Activated CD4-positive, alpha-beta T cell treated with anti-CD3 and anti-CD28 coated beads, Interleukin-2, amount 10 ng/mL, durations not matched to agents 24 days and 14 days (primary cell): ENCODE results near the gene SEPTIN10. TPM values are rescaled to one million over a fixed set of nuclear protein-coding genes. Genes with fewer than 3 reads are reported as not detected.

ENCODE experiments used
- DNase-seq: peaks from one replicate; pipeline ENCODE4 v3.0.0; 2022
- H3K27ac Mint-ChIP-seq: one replicate; pipeline ENCODE4 v1.8.0; 2022; ENCODE audit warnings: mild to moderate bottlenecking, mixed read lengths
- H3K27me3 Mint-ChIP-seq: one replicate; pipeline ENCODE4 v1.8.0; 2022; ENCODE audit warnings: mixed read lengths
- H3K36me3 Mint-ChIP-seq: one replicate; pipeline ENCODE4 v1.8.0; 2022; ENCODE audit warnings: low read depth, mild to moderate bottlenecking, mixed read lengths
- H3K4me1 Mint-ChIP-seq: one replicate; pipeline ENCODE4 v1.8.0; 2021; ENCODE audit warnings: mixed read lengths
- H3K4me3 Mint-ChIP-seq: one replicate; pipeline ENCODE4 v1.8.0; 2022; ENCODE audit warnings: mild to moderate bottlenecking, moderate library complexity, mixed read lengths
- H3K9me3 Mint-ChIP-seq: one replicate; pipeline ENCODE4 v1.8.0; 2021; ENCODE audit warnings: mixed read lengths
- intact Hi-C: fragments of 100-400 bp; cut with micrococcal nuclease; formaldehyde crosslinking; loops from one replicate; pipeline ENCODE4 v1.15.1; 2023
- total RNA-seq: library from RNA; stranded (reverse); gene quantifications from 2 replicates; pipeline ENCODE4 v1.2.3, GENCODE V29; 2022

SEPTIN10 gene
- total RNA-seq, 1 donor from 2014 or later, result 0.14 TPM

DNA sequence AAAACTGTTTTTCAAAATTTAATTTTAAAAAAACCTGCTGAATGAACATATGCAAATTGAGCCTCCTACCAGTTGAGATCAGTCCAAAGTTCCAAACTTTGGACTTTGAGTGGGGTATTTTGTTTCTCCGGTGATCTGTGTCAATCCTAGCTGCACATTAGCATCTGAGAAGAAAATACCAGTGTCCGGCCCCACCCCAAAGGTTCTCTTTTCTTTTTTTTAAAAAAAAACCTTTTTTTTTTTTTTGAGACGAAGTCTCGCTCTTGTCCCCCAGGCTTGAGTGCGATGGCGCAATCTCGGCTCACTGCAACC is 91.7 kb downstream of the SEPTIN10 start:
- intact Hi-C loops, result no loop called here
- H3K9me3 Mint-ChIP-seq, result no peaks in the 10 kb centered on the region
- H3K4me3 Mint-ChIP-seq, result no peak overlapping the region
- H3K4me1 Mint-ChIP-seq, result no peaks in the 10 kb centered on the region
- no peak for DNase-seq
- H3K27me3 Mint-ChIP-seq, result no peaks in the 10 kb centered on the region
- H3K36me3 Mint-ChIP-seq, result no peaks in the 10 kb centered on the region
- no peak overlapping the region for H3K27ac Mint-ChIP-seq

DNA sequence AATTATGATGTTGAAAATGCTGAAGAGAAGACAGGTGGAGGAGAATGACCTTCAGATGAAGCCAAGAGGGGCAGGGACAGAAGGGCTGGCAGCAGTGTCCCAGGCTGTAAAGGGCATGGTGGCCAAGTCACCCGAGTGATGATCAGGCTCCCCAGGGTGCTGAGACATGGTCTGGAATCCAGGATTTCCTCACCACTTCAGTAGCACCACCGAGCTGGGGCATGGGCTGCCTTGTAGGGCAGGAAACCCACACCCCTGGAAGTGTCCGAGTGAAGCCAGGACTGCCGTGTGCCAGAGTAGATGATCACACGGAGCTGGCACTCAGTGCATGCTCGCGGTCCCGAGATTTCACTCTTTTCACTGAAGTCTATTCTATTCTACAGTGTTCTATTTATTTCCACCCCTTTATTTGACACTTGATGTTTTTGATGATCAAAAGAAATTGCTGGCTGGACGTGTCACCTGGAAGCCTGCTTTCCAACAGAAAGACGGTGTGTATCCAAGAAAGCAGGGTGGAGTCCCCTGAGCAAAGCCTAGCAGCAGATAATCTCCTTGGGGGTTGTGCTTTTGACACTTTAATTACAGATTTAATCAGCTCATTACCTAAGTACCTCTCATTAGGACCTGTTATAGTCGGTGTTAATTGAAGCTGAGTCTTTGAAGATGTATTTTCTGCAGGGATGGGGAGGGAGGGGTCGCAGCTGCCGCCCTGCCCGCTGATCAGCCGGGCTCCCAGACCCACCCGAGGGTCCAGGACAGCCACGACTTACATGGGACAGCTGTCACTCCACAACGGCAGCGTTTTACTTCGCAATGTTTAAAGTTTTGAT is 92.3 kb downstream of the SEPTIN10 start:
- Mint-ChIP-seq H3K27ac (no peak overlapping the region), H3K9me3 (no peaks in the 10 kb centered on the region), H3K36me3 (no peaks in the 10 kb centered on the region), H3K27me3 (no peaks in the 10 kb centered on the region), H3K4me1 (no peaks in the 10 kb centered on the region), H3K4me3 (no peak overlapping the region)
- intact Hi-C loops, result no loop called here
- no peak for DNase-seq

DNA sequence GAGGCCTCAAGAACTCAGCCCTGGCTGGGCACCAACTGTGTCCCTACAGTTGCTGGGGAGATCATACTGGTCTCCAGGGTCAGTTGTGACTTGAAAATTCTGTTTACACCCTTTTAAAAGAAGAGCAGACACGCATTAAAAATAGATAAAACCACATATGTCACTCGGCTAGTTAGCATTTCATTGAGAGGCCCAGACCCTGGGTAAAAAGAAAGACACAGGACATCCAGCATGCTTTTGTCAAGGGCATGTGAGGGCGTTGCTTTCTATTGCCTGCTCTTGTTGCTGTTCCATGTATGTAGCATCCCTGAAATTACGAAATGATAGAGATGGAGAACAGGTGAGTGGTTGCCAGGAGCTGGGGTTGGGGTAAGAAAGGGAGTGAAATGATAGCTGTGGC is 94.3 kb downstream of the SEPTIN10 start:
- no peaks in the 10 kb centered on the region for H3K27me3 Mint-ChIP-seq
- no peaks in the 10 kb centered on the region for H3K36me3 Mint-ChIP-seq
- intact Hi-C loops, result no loop called here
- no peak for DNase-seq
- no peaks in the 10 kb centered on the region for H3K9me3 Mint-ChIP-seq
- H3K4me1 Mint-ChIP-seq, result no peaks in the 10 kb centered on the region
- H3K27ac Mint-ChIP-seq, result no peak overlapping the region
- H3K4me3 Mint-ChIP-seq, result no peak overlapping the region

DNA sequence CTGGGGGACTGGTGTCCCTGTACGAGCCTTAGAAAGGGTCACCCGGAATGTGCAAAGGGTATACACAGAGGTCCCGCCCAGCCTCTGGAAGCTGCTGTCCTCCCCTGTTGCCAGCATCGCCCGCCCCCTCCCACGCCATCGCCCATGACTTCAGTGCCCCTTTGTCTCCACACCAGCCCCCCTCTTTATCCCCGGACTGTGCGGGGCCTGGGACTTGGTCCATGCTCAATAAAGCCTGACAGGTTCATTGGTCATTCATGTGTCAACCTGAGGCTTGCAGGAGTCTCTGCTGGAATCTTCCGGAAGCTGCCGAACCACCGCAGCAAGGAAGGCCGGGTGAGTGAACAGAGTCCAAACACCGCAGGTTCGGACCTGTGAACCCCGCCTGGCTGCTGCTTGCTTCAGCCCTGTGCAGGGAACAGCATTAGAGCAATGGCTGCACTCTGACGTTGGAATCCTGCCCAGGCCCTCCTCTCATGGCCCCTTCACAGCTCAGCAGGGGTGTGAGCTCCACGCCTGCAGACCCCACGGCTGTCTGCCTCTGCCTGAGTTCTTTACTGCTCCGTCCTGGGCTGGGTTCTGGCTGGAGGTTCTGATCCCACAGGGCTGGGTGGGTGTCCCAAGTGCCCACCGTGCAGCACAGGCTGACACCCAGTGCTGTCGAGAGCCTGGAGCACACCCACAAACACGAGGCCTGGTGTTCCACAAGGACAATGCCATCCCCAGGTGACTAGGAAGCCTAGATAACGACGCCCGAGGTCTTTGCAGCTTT is 96.5 kb downstream of the SEPTIN10 start:
- intact Hi-C loops, result no loop called here

DNA sequence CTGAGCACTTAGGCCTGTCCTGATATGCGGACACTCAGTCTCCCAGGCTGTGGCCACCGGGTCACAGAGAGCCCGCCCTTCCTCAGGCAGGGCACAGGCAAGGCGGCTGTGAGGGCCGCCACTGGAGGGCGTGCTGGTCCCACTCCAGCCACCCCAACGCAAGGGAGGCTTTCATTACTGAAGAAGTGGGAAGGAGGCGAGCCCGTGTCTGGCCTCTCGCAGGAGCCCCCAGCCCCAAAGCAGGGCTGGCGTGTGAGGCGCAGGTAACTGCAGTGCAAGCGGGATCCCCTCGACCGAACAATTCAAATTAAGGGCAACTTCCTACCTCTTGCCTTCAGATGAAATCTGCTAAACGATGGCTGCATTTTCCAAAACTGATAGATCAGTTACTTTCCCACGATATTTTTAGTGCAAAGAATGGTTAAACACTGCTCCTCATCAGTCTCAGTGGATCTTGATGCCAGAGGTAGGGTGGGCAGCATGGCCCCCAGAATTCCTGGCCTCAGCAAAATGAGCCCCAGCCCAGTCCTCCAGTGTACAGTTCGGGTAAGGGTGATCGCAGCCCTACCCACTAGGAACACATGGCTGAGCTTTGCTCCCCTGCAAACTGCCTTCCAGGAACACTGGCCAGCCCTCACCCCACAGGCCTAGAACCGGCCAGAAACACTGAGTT is 97.2 kb downstream of the SEPTIN10 start:
- H3K4me3 Mint-ChIP-seq, result no peak overlapping the region
- H3K4me1 Mint-ChIP-seq, result no peaks in the 10 kb centered on the region
- H3K9me3 Mint-ChIP-seq, result no peaks in the 10 kb centered on the region
- no peaks in the 10 kb centered on the region for H3K27me3 Mint-ChIP-seq
- no peaks in the 10 kb centered on the region for H3K36me3 Mint-ChIP-seq
- DNase-seq, result no peak
- H3K27ac Mint-ChIP-seq, result no peak overlapping the region
- intact Hi-C loops, result no loop called here

More for the DNA sequence above, 96.5 kb downstream of the SEPTIN10 start:
- Mint-ChIP-seq H3K4me3 (no peak overlapping the region), H3K27me3 (no peaks in the 10 kb centered on the region), H3K4me1 (no peaks in the 10 kb centered on the region), H3K27ac (no peak overlapping the region), H3K9me3 (no peaks in the 10 kb centered on the region), H3K36me3 (no peaks in the 10 kb centered on the region)
- no peak for DNase-seq

DNA sequence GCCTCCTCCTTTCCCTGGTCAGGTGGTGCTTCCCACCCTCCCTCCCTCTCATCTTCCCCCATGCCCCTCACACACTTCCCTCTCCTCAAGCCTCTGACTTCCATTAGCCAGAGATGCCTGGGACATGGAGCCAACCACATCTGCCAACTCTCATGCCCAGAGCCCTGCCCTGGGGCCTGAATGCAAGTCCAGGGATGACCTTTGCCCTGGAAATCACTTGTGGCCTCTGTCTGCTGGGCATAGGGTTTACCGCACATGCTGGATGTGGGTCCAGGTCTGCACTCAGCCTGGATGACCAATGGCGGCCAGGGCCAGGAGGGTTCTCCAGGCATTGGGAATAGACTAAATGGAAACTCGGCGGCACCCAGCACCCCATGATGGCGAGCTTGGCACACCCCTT is 98.9 kb downstream of the SEPTIN10 start:
- intact Hi-C loops, result loop anchor here (5.0 kb wide), 1 partner anchor 373 kb away; no protein-coding TSS in a partner anchor
- no peak overlapping the region for H3K27ac Mint-ChIP-seq

DNA sequence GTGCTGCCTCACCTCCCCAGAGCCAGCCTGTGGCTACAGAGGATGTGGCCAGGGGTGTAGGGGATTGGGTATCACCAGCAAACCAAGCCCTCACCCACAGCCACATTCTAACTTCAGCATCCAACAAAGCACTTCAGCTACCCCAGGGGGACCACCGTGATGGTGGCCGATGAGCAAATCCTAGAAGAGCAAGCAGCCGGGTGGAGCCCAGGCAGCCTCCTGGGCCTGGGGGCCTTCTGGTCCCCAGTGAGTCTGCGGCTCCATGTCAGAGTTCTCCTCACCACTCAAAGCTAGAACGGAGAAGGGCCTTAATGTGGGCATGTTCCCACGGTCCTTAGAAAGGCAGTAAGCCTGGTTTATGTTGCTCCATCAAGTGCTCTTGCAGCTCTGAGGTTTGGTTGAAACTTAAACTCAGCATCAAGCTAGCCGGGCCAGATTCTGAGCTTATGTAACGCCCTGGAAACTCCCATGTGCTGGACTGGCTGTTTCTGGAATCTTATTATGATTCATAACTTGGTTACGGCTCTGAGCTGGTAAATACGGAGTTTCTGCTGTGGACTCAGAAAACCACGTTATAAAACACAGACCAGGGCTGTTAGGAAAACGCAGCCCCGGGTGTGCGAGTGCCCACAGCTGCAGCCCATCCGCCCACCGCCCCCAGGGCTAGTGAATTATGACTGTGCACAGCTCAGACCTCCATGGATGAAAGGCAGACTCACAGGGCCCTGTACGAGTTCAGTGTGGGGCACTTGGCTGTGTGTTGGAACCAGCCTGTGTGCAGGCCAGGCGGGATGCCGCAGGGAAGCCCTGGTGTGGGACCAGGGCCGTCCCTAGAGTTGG is 99.8 kb downstream of the SEPTIN10 start:
- intact Hi-C loops, result loop anchor here (5.0 kb wide), 1 partner anchor 372 kb away; no protein-coding TSS in a partner anchor
- Mint-ChIP-seq H3K9me3 (no peaks in the 10 kb centered on the region), H3K4me3 (no peak overlapping the region), H3K36me3 (no peaks in the 10 kb centered on the region), H3K4me1 (no peaks in the 10 kb centered on the region), H3K27me3 (no peaks in the 10 kb centered on the region), H3K27ac (no peak overlapping the region)
- DNase-seq, result no peak

More for the DNA sequence above, 98.9 kb downstream of the SEPTIN10 start:
- Mint-ChIP-seq H3K4me3 (no peak overlapping the region), H3K27me3 (no peaks in the 10 kb centered on the region), H3K4me1 (no peaks in the 10 kb centered on the region), H3K36me3 (no peaks in the 10 kb centered on the region), H3K9me3 (no peaks in the 10 kb centered on the region)
- DNase-seq, result no peak

DNA sequence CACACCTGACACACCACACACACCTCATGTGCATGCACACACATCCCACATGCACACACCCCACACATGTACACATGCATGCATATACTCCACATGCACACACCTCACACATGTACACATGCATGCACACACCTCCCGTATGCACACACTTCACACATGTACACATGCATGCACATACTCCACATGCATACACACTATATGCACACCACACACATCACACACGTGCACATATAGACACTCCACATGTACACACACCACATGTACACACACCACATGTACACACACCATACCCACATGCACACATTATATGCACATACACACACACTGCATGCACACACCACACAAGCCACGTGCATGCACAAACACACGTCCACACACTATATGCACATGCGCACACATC is 100.5 kb downstream of the SEPTIN10 start:
- Mint-ChIP-seq H3K4me1 (no peaks in the 10 kb centered on the region), H3K36me3 (no peaks in the 10 kb centered on the region), H3K27me3 (peaks cover 1% of the 10 kb centered on the region), H3K4me3 (no peak overlapping the region), H3K9me3 (no peaks in the 10 kb centered on the region), H3K27ac (no peak overlapping the region)
- DNase-seq, result no peak
- intact Hi-C loops, result loop anchor here (5.0 kb wide), 1 partner anchor 371 kb away; no protein-coding TSS in a partner anchor

DNA sequence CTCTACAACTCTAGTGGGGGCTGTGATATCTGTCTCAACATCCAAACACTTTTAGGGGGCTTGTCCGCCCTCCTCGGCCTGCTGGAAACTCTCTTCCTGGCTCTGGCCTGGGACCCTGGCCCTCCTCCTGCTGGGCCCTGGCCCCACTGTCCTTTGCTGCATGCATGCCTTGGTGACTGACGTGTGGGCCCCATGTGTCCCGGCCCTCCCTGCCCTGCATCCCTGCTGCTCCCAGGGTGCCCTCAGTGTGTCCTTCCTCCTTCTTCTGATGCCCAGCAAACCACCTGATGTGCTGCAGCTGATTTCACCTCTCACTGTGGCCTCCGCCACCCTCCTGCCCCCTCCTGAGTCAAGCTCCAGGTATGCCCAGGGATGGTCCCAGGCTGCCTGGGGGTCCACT is 101.7 kb downstream of the SEPTIN10 start:
- no peaks in the 10 kb centered on the region for H3K9me3 Mint-ChIP-seq
- no peaks in the 10 kb centered on the region for H3K36me3 Mint-ChIP-seq
- H3K4me1 Mint-ChIP-seq, result no peaks in the 10 kb centered on the region
- no peak overlapping the region for H3K27ac Mint-ChIP-seq
- no peak for DNase-seq
- H3K4me3 Mint-ChIP-seq, result no peak overlapping the region
- peaks cover 2% of the 10 kb centered on the region for H3K27me3 Mint-ChIP-seq
- intact Hi-C loops, result loop anchor here (5.0 kb wide), 1 partner anchor 370 kb away; no protein-coding TSS in a partner anchor

DNA sequence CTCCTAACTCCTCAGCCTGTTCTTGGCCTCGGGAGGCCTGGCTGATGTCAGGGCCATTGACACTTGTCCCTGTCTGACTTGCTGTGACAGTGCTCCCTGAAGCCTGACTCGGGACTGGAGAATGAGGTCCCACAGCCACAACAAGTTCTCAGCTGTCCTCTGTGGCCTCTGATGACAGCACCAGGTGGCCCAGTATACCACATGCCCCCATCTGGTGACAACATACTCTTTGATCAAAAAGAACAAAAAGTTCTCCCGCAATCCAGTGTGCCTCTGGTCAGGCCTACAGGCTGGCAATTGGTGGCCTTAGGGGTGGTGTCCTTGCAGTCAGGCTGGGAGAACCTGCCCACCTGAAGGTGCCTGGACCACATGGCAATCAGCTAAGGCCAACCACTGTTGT is 102.6 kb downstream of the SEPTIN10 start:
- Mint-ChIP-seq H3K4me1 (no peaks in the 10 kb centered on the region), H3K9me3 (no peaks in the 10 kb centered on the region), H3K27me3 (peaks cover 2% of the 10 kb centered on the region), H3K27ac (no peak overlapping the region), H3K36me3 (no peaks in the 10 kb centered on the region), H3K4me3 (no peak overlapping the region)
- intact Hi-C loops, result loop anchor here (5.0 kb wide), 1 partner anchor 369 kb away; no protein-coding TSS in a partner anchor
- no peak for DNase-seq

DNA sequence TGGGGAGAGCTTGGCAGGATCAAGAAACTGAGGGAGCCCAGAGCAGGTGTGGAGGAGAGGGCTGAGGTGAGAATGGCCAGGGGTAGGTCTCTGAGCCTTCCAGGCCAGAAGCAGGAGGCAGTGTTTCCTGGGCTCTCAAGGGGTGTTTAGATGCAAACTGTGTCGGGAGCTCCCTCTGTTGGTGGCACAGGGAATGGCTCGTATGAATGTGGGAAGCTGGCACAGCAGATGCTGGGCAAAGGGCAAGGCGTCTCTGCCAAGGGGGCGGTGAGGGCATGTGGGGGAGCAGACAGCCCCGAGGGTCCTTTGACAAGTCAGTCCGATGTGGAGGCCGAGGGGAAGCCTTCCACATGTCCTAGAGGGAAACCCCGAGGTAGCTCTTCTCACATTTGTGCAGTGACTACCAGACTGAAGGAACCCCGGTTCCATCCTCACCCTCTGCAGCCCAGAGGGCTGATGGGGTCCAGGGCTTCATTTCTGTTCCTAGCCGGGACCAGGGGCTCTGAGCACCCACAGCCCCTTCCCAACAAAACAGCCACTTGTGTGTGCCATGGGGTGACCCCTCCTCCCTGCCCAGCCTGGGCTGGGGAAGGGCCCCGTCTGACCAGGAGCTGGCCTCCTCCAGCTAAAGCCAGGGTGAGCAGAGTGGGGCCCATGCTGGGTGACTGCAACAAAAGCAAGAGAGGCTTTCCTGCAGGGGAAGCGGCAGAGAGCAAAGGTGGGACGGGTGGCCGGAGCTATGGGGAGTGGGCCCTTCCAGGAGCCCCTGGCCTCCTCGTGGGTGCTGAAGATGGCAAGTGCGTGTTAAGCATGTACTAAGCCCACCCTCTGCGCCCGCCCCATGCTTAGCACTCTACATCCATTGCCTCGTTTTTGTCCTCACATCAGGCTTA is 103.4 kb downstream of the SEPTIN10 start:
- Mint-ChIP-seq H3K4me1 (no peaks in the 10 kb centered on the region), H3K27me3 (peaks cover 2% of the 10 kb centered on the region), H3K27ac (no peak overlapping the region), H3K9me3 (no peaks in the 10 kb centered on the region), H3K36me3 (no peaks in the 10 kb centered on the region), H3K4me3 (no peak overlapping the region)
- DNase-seq, result peak; percentile 92
- intact Hi-C loops, result loop anchor here (1.0 to 5.0 kb wide), 2 partner anchors 368 to 382 kb away; no protein-coding TSS in a partner anchor

DNA sequence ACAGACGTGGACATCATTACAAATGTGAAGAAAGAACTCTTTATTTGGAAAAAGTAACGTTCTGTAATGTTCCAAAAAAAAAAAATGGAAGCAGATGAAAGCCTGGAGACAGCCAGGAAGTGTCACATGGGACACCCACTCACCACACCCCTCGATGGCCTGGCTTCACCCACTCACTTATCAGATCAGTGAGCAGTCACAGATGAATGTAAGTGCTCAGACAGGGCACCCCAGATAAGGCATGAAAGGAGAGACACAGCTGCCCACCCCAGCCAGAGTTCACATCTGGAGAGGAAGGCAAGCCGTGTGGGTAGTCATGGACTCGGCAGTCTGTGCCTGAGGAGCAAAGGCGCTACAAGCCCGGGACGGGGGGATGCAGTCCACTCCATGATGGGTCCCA is 105.2 kb downstream of the SEPTIN10 start:
- H3K36me3 Mint-ChIP-seq, result no peaks in the 10 kb centered on the region
- no peak overlapping the region for H3K4me3 Mint-ChIP-seq
- H3K4me1 Mint-ChIP-seq, result no peaks in the 10 kb centered on the region
- intact Hi-C loops, result no loop called here
- H3K9me3 Mint-ChIP-seq, result no peaks in the 10 kb centered on the region
- no peak overlapping the region for H3K27ac Mint-ChIP-seq
- no peak for DNase-seq
- H3K27me3 Mint-ChIP-seq, result peaks cover 4% of the 10 kb centered on the region
